ENCODE data around the gene CNPY4.

Gene CNPY4

GRCh38 chr7:100085515-100085914 lies 33.9 kb upstream of the CNPY4 start:
- Histone ChIP-seq H3K4me3 (replicated peaks; ENCODE audit: insufficient read depth, low read length) (no peak overlapping the region), H3K27ac (replicated peaks) (no peak overlapping the region), H3K27me3 (ENCODE audit: insufficient read depth, poor library complexity, severe bottlenecking) (no peaks in the 10 kb centered on the region)
- TF ChIP-seq CTCF (IDR thresholded peaks at IDR 0.05; ENCODE audit: insufficient read depth, low read length) (no peak), SPI1 (IDR thresholded peaks at IDR 0.05; ENCODE audit: borderline replicate concordance, low read depth) (no peak), REST (IDR thresholded peaks at IDR 0.05; ENCODE audit: insufficient replicate concordance, low read depth) (no peak), GABPA (IDR thresholded peaks at IDR 0.05; ENCODE audit: low read depth) (no peak), POLR2AphosphoS5 (IDR thresholded peaks at IDR 0.05; ENCODE audit: low read depth) (no peak)
- peak in 1 of 2 experiments; percentile 42 for DNase-seq (ENCODE audit: low read depth in 1 of 2, low spot score in 1 of 2)

GRCh38 chr7:100087055-100087750 lies 32.2 kb upstream of the CNPY4 start:
- H3K4me3 ChIP-seq (replicated peaks; ENCODE audit: insufficient read depth, low read length): no peak overlapping the region
- H3K27me3 ChIP-seq (ENCODE audit: insufficient read depth, poor library complexity, severe bottlenecking): no peaks in the 10 kb centered on the region
- no peak for TF ChIP-seq POLR2AphosphoS5 (IDR thresholded peaks at IDR 0.05; ENCODE audit: low read depth)
- TF ChIP-seq REST (IDR thresholded peaks at IDR 0.05; ENCODE audit: insufficient replicate concordance, low read depth): no peak
- no peak for TF ChIP-seq CTCF (IDR thresholded peaks at IDR 0.05; ENCODE audit: insufficient read depth, low read length)
- TF ChIP-seq SPI1 (IDR thresholded peaks at IDR 0.05; ENCODE audit: borderline replicate concordance, low read depth): no peak
- TF ChIP-seq GABPA (IDR thresholded peaks at IDR 0.05; ENCODE audit: low read depth): no peak
- no peak for DNase-seq (ENCODE audit: low read depth in 1 of 2, low spot score in 1 of 2)
- H3K27ac ChIP-seq (replicated peaks): no peak overlapping the region

- TF ChIP-seq CTCF (IDR thresholded peaks at IDR 0.05; ENCODE audit: insufficient read depth, low read length) (no peak), POLR2AphosphoS5 (IDR thresholded peaks at IDR 0.05; ENCODE audit: low read depth) (no peak), REST (IDR thresholded peaks at IDR 0.05; ENCODE audit: insufficient replicate concordance, low read depth) (no peak), GABPA (IDR thresholded peaks at IDR 0.05; ENCODE audit: low read depth) (no peak), SPI1 (IDR thresholded peaks at IDR 0.05; ENCODE audit: borderline replicate concordance, low read depth) (no peak)
- Histone ChIP-seq H3K4me3 (replicated peaks; ENCODE audit: insufficient read depth, low read length) (peak overlapping the region; percentile 94), H3K27me3 (ENCODE audit: insufficient read depth, poor library complexity, severe bottlenecking) (no peaks in the 10 kb centered on the region), H3K27ac (replicated peaks) (peak overlapping the region; percentile 80)
- no peak for DNase-seq (ENCODE audit: low read depth in 1 of 2, low spot score in 1 of 2)
These were observed 31.3 kb upstream of the CNPY4 start for GRCh38 chr7:100088095-100088620.
